Small intestine (tissue), 7 donors: ENCODE measurements around the gene MRPL36. TPM values are rescaled to one million over a fixed set of nuclear protein-coding genes. Genes with fewer than 3 reads are reported as not detected.

Experiments
- DNase-seq, 2 donors: peaks; one replicate each; pipeline versions ENCODE4 v3.0.0 to v3.0.0-alpha.2; 2013
- FAIRE-seq: peaks from 2 replicates; lab custom pipeline; 2012; peaks lifted over from hg19 to GRCh38; lab: Jason Lieb, UNC
- H3K27ac ChIP-seq, 3 donors: one replicate each; pipeline ENCODE4 v1.5.1; 2013; ENCODE audit warnings: low read length in 2 of 3, mild to moderate bottlenecking in 2 of 3, control low read depth in 1 of 3, inconsistent platforms in 1 of 3, low read depth in 1 of 3, moderate library complexity in 1 of 3
- H3K27me3 ChIP-seq, 3 donors: one replicate each; pipeline ENCODE4 v1.6.1; 2013; ENCODE audit warnings: low read length in 3 of 3, inconsistent platforms in 1 of 3; ENCODE audit not compliant: control insufficient read depth in 3 of 3, insufficient read depth in 3 of 3
- H3K36me3 ChIP-seq, 3 donors: one replicate each; pipeline ENCODE4 v1.6.1; 2013; ENCODE audit warnings: low read length in 3 of 3, inconsistent platforms in 1 of 3, low read depth in 1 of 3, mild to moderate bottlenecking in 1 of 3, moderate library complexity in 1 of 3; ENCODE audit not compliant: control insufficient read depth in 3 of 3, insufficient read depth in 2 of 3
- H3K4me1 ChIP-seq, 3 donors: one replicate each; pipeline ENCODE4 v1.6.1; 2013; ENCODE audit warnings: low read length in 2 of 3, inconsistent platforms in 1 of 3, low read depth in 1 of 3, mild to moderate bottlenecking in 1 of 3, moderate library complexity in 1 of 3; ENCODE audit not compliant: control insufficient read depth in 3 of 3, insufficient read depth in 2 of 3
- H3K4me3 ChIP-seq, 3 donors: one replicate each; pipeline ENCODE4 v1.5.1; 2013; ENCODE audit warnings: low read length in 3 of 3, control low read depth in 1 of 3, inconsistent platforms in 1 of 3, low read depth in 1 of 3, mild to moderate bottlenecking in 1 of 3, moderate library complexity in 1 of 3
- H3K9me3 ChIP-seq, 2 donors: one replicate each; pipeline ENCODE4 v1.6.1; 2013; ENCODE audit warnings: low read depth in 1 of 2, low read length in 1 of 2; ENCODE audit not compliant: control insufficient read depth in 2 of 2, insufficient read depth in 1 of 2
- WGBS, 3 donors: extraction: QIAGEN DNeasy Blood & Tissue Kit; methylation state at CpG; one replicate each; pipeline ENCODE4 v1.1.7; 2013; 5-methylcytosine and 5-hydroxymethylcytosine counted together
- polyA plus RNA-seq, 4 donors: library from polyadenylated mRNA; stranded (reverse) in 3 of 4; unstranded in 1 of 4; fragments of 200-250 nt in 3 of 4; fragments of 120-200 nt in 1 of 4; gene quantifications; one replicate each; pipeline versions ENCODE4 v1.2.1 to v1.2.3, GENCODE V29; 2013
- donor health status: healthy with polysubstance abuse.
- donor health status: control.
- donor health status: control.
- donor health status: Bipolar disorder and iron deficiency.
- donor health status: healthy.

The MRPL36 gene
- polyA plus RNA-seq, 4 donors: 30.9 to 101 (median 75.8) TPM

GRCh38 chr5:1827886-1828397 is 28.3 kb upstream of the MRPL36 start:
- Histone ChIP-seq H3K27ac (no peak overlapping the region), H3K4me3 (no peak overlapping the region), H3K4me1 (peaks cover 0 to 3% (median 0%) of the 10 kb centered on the region in 3 donors), H3K36me3 (peaks cover 0 to 18% (median 0%) of the 10 kb centered on the region in 3 donors), H3K9me3 (no peaks in the 10 kb centered on the region), H3K27me3 (peaks cover 0 to 7% (median 3%) of the 10 kb centered on the region in 3 donors)
- FAIRE-seq (no peak), DNase-seq (peak; percentile 9 to 20)
- whole genome bisulfite sequencing, 3 donors: 43 to 45% (median 44%) methylated on average over 28 to 39 of the region's 39 CpGs

GRCh38 chr5:1827025-1827885 is 27.6 kb upstream of the MRPL36 start:
- no peak overlapping the region for H3K27ac ChIP-seq
- H3K9me3 ChIP-seq: no peaks in the 10 kb centered on the region
- DNase-seq (no peak), FAIRE-seq (no peak)
- no peak overlapping the region for H3K4me3 ChIP-seq
- peaks cover 0 to 3% (median 0%) of the 10 kb centered on the region in 3 donors for H3K4me1 ChIP-seq
- peaks cover 0 to 3% (median under 1%) of the 10 kb centered on the region in 3 donors for H3K27me3 ChIP-seq
- 85 to 88% (median 88%) methylated on average over 26 of the region's 26 CpGs for WGBS, 3 donors
- H3K36me3 ChIP-seq: peaks cover 0 to 20% (median 0%) of the 10 kb centered on the region in 3 donors

GRCh38 chr5:1826235-1826980 is 26.8 kb upstream of the MRPL36 start:
- H3K27me3 ChIP-seq: no peaks in the 10 kb centered on the region
- no peak overlapping the region for H3K4me3 ChIP-seq
- 89 to 93% (median 91%) methylated on average over 26 of the region's 26 CpGs for WGBS, 3 donors
- peaks cover 0 to 3% (median 0%) of the 10 kb centered on the region in 3 donors for H3K4me1 ChIP-seq
- DNase-seq: no peak
- H3K36me3 ChIP-seq: peaks cover 0 to 27% (median 0%) of the 10 kb centered on the region in 3 donors
- no peak overlapping the region for H3K27ac ChIP-seq
- FAIRE-seq: no peak
- H3K9me3 ChIP-seq: peaks cover 0 to 2% of the 10 kb centered on the region in 2 donors

GRCh38 chr5:1824903-1825841 is 25.5 kb upstream of the MRPL36 start:
- no peaks in the 10 kb centered on the region for H3K27me3 ChIP-seq
- 90 to 96% (median 96%) methylated on average over 27 of the region's 27 CpGs for WGBS, 3 donors
- peaks cover 0 to 3% (median 0%) of the 10 kb centered on the region in 3 donors for H3K4me1 ChIP-seq
- FAIRE-seq (no peak), DNase-seq (no peak)
- H3K36me3 ChIP-seq: peaks cover 0 to 39% (median 0%) of the 10 kb centered on the region in 3 donors
- H3K4me3 ChIP-seq: no peak overlapping the region
- H3K27ac ChIP-seq: no peak overlapping the region
- peaks cover 0 to 2% of the 10 kb centered on the region in 2 donors for H3K9me3 ChIP-seq

- DNase-seq: no peak
- WGBS, 3 donors: 94 to 97% (median 95%) methylated on average over 25 of the region's 25 CpGs
Measured at GRCh38 chr5:1824109-1824821, 24.6 kb upstream of the MRPL36 start.

GRCh38 chr5:1823381-1824034 is 23.9 kb upstream of the MRPL36 start:
- no peaks in the 10 kb centered on the region for H3K27me3 ChIP-seq
- H3K9me3 ChIP-seq: peaks cover 0 to 6% of the 10 kb centered on the region in 2 donors
- peaks cover 0 to 46% (median 2%) of the 10 kb centered on the region in 3 donors for H3K36me3 ChIP-seq
- 95 to 99% (median 98%) methylated on average over 12 of the region's 12 CpGs for WGBS, 3 donors
- H3K4me1 ChIP-seq: peaks cover 0 to 3% (median 0%) of the 10 kb centered on the region in 3 donors
- H3K4me3 ChIP-seq: no peak overlapping the region
- DNase-seq (no peak), FAIRE-seq (no peak)
- no peak overlapping the region for H3K27ac ChIP-seq

More at GRCh38 chr5:1824109-1824821, 24.6 kb upstream of the MRPL36 start:
- peaks cover 0 to 41% (median 0%) of the 10 kb centered on the region in 3 donors for H3K36me3 ChIP-seq
- no peak overlapping the region for H3K27ac ChIP-seq
- no peaks in the 10 kb centered on the region for H3K27me3 ChIP-seq
- peaks cover 0 to 3% (median 0%) of the 10 kb centered on the region in 3 donors for H3K4me1 ChIP-seq
- FAIRE-seq: no peak
- peaks cover 0 to 2% of the 10 kb centered on the region in 2 donors for H3K9me3 ChIP-seq
- no peak overlapping the region for H3K4me3 ChIP-seq

GRCh38 chr5:1821862-1822261 is 22.2 kb upstream of the MRPL36 start:
- FAIRE-seq (no peak), DNase-seq (no peak)
- H3K27ac ChIP-seq: no peak overlapping the region
- peaks cover 0 to 6% of the 10 kb centered on the region in 2 donors for H3K9me3 ChIP-seq
- peaks cover 0 to 56% (median 10%) of the 10 kb centered on the region in 3 donors for H3K36me3 ChIP-seq
- no peaks in the 10 kb centered on the region for H3K27me3 ChIP-seq
- no peak overlapping the region for H3K4me3 ChIP-seq
- WGBS, 3 donors: 95 to 98% (median 96%) methylated on average over 8 of the region's 8 CpGs
- no peaks in the 10 kb centered on the region for H3K4me1 ChIP-seq
